ENCODE measurements around the gene CD55.

GRCh38 chr1:207342332-207342731 is 20.9 kb downstream of the CD55 start:
- no peak for TF ChIP-seq USF2 (IDR thresholded peaks at IDR 0.05; ENCODE audit: borderline replicate concordance, low read depth, low read length)
- TF ChIP-seq CTCF (IDR thresholded peaks at IDR 0.05), result no peak
- TF ChIP-seq TAF1 (IDR thresholded peaks at IDR 0.05; ENCODE audit: borderline replicate concordance, low read depth, low read length), result no peak
- no peak for TF ChIP-seq USF1 (IDR thresholded peaks at IDR 0.05; ENCODE audit: borderline replicate concordance, low read depth)
- TF ChIP-seq PBX3 (IDR thresholded peaks at IDR 0.05), result no peak
- TF ChIP-seq EP300 (IDR thresholded peaks at IDR 0.05; ENCODE audit: borderline replicate concordance in 1 of 2, low read depth in 1 of 2, low read length in 1 of 2), result no peak
- no peak for TF ChIP-seq GABPA (IDR thresholded peaks at IDR 0.05; ENCODE audit: low read depth)
- no peak for TF ChIP-seq MAX (IDR thresholded peaks at IDR 0.05; ENCODE audit: low read depth)
- TF ChIP-seq REST (IDR thresholded peaks at IDR 0.05; ENCODE audit: low read depth, low read length), result no peak
